Stimulated activated CD8-positive, alpha-beta memory T cell treated with anti-CD3 and anti-CD28 coated beads, Interleukin-2, amount 100 ng/mL, for 1 hour (primary cell): ENCODE data around the gene POT1.
"Not testable (repeated sequence)": the region's sequence is repeated elsewhere in the genome, so short reads cannot be mapped to it uniquely, and the experiment has no call there.

ENCODE experiments used
- DNase-seq, 2 donors: peaks; one replicate each; pipeline ENCODE4 v3.0.0-alpha.2; 2020; ENCODE audit warnings: low read depth in 2 of 2

POT1 gene, protein sequence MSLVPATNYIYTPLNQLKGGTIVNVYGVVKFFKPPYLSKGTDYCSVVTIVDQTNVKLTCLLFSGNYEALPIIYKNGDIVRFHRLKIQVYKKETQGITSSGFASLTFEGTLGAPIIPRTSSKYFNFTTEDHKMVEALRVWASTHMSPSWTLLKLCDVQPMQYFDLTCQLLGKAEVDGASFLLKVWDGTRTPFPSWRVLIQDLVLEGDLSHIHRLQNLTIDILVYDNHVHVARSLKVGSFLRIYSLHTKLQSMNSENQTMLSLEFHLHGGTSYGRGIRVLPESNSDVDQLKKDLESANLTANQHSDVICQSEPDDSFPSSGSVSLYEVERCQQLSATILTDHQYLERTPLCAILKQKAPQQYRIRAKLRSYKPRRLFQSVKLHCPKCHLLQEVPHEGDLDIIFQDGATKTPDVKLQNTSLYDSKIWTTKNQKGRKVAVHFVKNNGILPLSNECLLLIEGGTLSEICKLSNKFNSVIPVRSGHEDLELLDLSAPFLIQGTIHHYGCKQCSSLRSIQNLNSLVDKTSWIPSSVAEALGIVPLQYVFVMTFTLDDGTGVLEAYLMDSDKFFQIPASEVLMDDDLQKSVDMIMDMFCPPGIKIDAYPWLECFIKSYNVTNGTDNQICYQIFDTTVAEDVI

DNA sequence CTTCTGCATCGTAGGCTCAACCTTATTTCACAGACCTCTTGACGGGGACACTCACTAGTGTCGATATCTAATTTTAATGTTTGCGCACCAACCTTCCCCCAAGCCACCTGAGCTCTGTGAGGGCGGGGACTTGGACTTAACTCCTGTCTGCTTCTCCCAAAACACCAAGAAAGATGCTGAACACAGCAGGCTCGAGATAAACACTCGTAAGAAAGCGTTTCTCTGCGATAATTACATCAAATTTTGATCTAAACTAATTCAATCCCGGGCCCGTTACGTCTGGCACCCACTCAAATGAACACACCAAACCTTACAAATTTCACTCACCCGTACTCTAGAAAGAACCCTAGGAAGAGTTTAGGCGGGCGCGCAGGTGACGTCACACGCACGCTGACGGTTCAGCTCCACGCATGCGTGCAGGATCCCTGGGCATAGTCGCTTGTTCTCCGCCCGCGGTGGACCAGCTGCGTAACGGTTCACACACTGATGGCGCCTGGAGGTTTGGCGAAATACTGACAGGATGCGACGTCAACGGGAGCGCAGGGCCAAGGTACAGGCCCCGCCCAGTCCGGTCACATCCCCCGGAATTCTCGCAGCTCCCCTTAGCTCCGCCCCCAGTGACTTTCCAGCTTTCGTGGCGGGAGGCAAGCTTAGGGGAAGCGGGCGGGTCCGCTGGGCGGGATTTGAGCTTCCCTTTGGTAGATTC lies at the start of gene POT1:
TSS of gene POT1 (minus strand) at position 359 of the 706 bp plus-strand sequence. CDS start 32,652 bp downstream, outside the sequence.
- DNase-seq = peak; percentile 92 to 95

DNA sequence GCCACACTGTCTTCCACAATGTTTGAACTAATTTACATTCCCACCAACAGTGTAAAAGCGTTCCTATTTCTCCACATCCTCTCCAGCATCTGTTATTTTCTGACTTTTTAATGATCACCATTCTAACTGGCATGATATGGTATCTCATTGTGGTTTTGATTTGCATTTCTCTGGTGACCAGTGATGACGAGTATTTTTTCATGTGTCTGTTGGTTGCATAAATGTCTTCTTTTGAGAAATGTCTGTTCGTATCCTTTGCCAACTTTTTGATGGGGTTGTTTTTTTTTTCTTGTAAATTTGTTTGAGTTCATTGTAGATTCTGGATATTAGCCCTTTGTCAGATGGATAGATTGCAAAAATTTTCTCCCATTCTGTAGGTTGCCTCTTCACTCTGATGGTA lies 45.5 kb upstream of the POT1 start:
- not testable (repeated sequence) for DNase-seq

DNA sequence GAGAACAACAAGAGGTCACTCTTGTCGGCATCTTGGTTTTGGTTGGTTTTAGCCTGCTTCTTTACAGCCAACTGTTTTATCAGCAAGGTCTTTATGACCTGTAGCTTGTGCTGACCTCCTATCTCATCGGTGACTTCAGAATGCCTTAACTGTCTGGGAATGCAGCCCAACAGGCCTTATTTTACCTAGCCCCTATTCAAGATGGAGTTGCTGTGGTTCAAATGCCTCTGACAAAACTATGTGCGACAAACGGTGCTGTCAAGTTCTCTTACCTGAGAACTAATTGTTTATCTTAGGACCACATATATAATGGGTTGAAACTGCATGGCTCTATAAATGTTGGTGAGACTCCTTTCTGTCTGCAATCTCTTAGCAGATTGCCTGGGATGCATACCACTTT lies 35.9 kb upstream of the POT1 start:
- no peak for DNase-seq

DNA sequence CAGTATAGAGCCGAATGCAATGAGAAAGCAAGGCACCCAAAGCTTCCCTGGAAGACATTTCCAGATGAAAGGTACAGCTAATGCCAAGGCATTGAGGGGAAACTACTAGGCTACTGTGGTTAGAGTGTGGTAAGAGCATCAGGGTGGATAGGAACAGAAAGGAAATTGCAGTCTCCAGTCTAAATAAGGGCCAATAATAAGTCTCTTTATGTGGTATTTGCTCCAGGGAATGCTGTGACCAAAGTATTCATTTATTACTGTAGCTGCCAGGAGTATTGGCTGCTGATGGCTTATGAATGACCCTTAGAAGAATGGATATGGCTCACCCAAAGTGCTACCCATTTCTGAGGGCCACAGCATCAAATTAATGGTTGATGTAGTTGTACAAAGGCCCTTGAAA lies 30.1 kb upstream of the POT1 start:
- no peak for DNase-seq

DNA sequence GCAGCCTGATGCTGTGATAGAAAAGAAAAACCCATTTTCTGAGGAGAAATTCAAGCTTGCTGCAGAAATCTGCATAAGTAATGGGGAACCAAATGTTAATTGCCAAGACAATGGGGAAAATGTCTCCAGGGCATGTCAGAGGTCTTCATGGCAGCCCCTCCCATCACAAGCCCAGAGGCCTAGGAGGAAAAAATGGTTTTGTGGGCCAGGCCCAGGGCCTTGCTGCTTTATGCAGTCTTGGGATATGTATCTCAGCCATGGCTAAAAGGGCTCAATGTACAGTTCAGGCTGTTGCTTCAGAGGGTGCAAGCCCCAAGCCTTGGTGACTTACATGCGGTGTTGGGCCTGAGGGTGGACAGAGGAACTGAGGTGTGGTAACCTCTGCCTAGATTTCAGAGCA lies 28.3 kb upstream of the POT1 start:
- DNase-seq = not testable (repeated sequence)

DNA sequence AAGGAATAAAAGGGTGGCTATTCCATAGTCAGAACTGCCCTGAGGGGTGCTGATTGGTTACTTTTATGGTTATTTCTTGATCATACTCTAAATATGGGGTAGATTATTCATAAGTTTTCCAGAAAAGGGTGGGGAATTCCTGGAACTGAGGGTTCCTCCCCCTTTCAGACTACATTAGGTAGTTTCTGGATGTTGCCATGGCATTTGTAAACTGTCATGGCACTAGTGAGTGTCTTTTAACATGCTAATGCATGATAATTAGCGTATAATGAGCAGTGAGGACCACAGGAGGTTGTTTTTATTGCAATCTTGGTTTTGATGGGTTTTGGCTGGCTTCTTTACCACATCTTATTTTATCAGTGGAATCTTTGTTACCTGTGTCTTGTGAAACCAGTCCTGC lies 26.5 kb upstream of the POT1 start:
- DNase-seq = no peak

DNA sequence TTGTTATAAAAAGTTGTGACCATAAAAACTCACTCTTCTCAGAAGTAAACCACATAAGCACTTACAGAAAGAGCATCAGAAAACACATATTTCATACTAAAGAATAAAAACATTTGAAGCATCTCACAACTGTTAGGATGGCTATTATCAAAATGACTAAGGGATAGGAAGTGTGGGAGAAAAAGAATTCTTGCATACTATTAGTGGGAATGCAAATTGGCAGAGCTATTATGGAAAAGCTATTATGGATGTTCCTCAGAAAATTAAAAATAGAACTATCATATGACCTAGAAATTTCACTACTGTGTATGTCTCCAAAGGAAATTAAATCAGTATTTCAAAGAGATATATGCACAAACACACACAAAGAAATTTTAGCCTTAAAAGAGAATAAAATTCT lies 25.2 kb upstream of the POT1 start:
- DNase-seq = no peak

DNA sequence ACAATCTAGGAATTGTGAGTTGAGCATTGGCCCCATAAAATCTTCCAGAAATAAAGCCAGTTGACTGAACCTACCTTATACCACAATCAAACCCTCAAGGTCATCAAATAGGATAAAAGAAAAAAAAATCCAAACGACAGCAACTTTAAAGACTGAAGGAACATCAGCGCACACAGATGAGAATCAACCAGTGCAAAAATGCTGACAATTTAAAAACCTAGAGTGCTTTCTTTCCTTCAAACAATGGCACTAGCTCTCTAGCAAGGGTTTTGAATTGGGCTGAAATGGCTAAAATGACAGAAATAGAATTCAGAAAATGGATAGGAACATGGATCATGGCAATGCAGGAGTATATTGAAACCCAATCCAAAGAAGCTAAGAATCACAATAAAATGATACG lies 16.1 kb upstream of the POT1 start:
- DNase-seq = no peak

DNA sequence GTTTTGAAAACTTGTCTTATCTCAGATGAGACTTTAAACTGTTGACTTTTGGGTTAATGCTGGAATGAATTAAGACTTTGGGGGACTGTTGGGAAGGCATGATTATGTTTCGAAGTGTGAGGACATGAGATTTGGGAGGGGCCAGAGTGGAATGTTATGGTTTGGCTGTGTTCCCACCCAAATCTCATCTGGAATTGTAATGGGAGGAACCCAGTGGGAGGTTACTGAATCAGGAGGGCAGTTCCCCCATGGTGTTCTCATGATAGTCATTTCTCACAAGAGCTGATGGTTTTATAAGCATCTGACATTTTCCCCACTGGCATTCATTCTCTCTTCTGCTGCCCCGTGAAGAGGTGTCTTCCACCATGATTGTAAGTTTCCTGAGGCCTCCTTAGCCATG lies 13.8 kb upstream of the POT1 start:
- no peak for DNase-seq

DNA sequence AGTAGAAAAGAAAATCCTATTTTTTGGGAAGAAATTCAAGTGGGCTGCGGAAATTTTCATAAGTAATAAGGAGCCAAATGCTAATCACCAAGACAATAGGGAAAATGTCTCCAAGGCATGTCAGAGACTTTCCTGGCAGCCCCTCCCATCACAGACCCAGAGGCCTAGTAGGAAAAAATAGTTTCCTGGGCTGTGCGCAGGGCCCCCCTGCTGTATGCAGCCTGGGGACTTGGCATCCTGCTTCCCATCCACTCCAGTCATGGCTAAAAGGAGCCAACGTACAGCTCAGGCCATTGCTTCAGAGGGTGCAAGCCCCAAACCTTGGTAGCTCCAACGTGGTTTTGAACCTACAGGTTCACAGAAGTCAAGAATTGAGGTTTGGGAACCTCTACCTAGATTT lies 12.8 kb upstream of the POT1 start:
- DNase-seq = no peak

DNA sequence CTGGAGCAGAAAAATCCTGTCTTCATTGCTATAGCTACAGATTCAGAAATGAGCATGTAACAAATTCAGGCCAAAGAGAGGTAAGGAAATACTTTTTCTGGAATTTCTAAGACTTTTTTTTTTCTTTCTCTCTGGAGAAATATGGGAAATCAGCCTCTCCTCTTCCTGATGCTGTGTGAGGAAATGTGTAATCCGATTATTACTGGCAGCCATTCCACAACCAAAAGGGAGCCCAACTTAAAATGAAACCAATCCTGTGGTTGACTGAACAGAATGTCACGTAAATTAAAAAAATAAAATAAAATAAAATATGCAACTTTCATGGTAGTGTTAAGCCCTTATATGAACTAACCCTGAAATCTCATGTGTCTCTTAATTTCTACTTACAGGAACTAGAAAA lies 10.7 kb upstream of the POT1 start:
- no peak for DNase-seq

DNA sequence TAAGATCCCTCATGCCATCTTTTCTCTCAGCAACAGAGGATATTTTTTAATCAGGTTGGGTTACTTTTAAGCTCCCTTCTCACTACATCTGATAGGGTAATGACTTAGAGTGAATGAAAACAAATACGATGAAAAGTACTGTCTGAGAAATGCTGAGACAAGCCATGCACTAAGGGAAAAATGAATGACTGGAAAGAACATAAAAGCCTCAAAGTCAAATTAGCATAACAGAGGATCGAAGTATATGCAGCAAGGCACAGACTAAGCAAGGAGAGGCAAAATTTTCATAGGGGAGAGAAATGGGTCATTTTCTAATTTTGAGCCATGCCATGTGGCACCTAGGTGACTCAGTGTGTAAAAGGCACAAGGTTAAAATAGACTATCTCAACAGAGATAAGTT lies 8.5 kb upstream of the POT1 start:
- no peak for DNase-seq

DNA sequence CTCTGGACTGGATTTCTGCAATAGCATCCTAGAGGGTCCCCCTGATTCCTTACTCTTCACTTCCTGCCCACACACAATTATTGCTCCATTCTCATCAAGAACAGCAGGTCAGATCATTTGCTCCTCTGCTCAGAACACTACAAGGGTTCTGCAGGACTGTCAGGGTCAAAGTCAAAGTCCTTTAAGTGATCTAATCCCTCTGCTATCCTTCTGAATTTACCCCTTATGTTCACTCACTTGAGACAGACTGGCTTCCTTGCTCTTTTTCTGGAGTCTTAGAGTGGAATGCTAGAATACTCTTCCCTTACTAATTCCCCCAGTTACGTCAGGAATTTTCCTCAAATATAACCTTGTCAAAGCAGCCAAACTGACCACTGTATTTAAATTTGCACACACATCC lies 7.5 kb upstream of the POT1 start:
- DNase-seq = no peak

DNA sequence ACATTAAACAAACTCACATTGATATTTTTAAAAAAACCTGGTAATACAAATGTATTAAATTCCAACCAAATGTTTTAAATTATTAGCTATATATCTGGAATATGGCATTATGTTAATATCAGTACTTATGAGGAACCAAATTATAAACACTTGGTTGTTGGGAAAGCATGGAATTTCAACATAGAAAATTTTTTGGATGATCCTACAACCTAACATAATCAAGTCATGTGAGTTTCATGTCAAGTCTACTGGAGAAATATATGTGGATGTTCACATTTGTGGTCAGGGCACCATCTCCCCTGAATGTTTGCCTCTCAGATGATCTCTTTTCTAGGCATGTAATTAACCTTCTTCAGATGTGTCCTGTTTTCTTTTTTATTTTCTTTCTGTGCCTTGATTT lies 5.2 kb upstream of the POT1 start:
- no peak for DNase-seq

DNA sequence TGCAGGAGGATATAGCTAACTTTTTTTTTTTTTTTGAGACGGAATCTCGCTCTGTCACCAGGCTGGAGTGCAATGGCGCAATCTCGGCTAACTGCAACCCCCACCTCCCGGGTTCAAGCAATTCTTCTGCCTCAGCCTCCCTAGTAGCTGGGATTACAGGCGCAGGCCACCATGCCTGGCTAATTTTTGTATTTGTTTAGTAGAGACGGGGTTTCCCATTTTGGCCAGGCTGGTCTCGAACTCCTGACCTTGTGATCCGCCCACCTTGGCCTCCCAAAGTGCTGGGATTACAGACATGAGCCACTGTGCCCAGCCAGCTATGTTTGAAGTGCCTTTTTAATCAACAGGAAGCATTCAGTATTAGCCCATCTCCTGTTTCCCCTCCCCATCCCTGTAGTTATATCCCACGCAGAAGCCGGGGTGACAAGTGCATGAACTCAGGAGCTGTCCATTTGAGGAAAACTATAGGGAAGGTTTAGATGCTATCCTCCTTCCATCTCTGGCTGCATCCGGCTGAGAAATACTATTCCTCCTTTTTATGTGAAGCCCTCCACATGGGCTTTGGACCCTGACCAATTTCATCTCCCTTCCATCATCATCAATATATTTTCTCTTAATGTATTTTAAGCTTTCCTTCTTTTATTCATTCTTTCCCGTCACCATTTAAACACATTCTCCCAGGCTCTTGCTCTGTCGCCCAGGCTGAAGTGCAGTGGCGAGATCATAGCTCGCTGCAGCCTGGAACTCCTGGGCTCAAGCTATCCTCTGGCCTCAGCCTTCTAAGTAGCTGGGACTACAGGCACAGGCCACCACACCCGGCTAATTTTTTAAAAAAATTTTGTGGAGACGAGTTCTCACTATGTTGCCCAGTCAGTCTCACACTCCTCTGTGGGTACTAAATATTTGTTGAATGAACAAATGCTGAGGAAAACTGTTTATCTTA lies 1.3 kb upstream of the POT1 start:
- no peak for DNase-seq

DNA sequence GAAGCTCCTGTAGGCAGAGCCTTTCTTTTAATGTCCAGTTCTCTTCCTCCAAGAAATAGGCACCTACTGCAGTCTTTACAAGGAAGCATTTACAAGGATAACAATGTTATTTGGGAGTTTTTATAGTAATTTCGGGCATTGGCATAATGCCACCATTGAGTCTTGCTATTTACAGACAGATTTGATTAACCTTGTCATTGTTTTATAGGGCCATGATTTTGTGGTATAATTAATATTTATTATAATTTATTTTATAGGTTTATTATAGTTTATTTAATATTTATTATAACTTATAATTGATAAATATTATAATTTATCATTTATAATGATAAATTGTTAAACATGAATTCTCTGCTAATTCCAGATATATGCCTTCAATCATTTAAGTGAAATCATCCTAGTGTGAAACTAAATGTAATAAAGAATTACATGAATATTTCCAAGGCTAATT lies 573 bp upstream of the POT1 start:
- DNase-seq = no peak

DNA sequence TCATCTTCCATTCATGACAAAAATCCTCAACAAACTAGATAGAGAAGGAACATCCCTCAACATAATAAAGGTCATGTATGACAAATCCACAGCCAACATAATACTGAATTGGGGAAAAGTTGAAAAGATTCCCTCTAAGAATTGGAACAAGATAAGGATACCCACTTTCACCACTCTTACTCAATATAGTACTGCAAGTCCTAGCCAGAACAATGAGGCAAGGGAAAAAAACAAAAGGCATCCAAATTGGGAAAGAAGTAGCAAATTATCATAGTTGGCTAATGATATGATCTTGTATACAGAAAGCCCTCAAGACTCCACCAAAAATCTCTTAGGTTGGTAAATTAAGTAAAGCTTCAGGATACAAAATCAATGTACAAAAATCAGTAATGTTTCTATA lies 4.7 kb downstream of the POT1 start:
- no peak for DNase-seq

DNA sequence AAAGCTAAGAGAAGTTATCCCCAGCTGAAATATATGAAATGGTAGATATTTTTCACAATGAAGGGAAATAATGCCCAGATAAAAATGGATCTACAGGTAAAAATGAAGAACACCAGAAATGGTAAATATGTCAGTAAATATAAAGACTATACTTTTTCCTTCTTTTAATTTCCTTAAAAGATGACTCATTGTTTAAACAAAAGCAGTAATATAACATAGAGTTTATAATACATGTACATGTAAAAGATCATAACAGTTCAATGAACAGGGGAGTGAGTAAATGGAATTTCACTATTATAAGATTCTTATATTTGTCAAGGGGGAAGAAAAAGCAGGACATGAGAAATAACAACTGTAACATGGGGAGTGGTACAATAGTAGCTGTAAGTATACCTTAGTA lies 7.4 kb downstream of the POT1 start:
- DNase-seq = no peak

DNA sequence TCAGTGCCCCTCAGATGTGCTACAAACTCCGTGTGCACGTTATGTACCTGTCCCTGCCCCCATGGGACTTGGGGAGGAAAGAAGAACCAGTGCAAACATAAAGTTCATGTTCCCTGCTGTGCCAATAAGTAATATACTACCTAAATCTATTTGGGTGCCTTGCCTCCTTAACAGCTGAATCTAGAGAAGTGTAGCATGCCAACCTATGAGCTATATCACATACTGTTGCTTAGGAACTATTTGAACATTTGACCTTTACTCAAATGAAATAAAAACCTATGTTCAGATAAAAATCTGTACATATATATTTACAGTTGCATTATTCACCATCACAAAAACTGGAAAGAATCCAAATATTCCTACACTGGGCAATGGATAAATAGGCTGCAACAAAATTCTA lies 9.8 kb downstream of the POT1 start:
- DNase-seq = no peak

DNA sequence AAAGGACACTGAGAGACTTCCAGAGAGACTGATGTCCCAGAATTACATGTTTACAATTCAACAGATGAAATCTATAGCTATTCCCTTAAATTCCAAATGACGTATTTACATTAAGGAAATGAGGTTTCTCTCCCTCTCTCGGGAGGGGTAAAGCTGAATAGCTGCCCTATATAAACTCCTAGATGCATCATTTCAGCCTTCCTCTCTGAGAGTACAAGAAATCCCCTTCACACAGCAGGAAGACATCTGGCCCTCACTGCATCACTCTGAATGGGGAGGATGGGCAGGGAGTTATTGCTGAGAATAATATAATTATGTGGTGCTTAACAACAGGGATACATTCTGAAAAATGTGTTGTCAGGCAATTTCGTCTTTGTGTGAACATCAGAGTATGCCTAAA lies 11.0 kb downstream of the POT1 start:
- DNase-seq = no peak

DNA sequence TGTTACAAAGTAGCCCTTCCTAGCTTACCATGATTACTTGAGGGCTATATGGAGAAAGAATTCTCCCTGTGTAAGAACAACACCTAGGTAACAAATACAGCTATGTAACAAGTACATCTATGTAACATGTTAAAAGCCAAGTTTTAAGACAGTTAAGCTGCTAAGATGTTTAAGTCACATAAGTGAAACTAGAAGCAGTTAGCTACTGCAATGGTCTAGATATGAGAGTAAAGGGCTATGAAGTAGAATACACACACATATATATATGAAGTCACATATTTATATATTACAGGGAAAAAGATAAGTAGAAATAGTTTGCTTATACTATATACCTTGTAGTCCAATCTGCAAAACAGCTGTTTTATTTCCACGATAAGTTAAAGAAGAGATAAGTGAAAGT lies 14.4 kb downstream of the POT1 start:
- no peak for DNase-seq

DNA sequence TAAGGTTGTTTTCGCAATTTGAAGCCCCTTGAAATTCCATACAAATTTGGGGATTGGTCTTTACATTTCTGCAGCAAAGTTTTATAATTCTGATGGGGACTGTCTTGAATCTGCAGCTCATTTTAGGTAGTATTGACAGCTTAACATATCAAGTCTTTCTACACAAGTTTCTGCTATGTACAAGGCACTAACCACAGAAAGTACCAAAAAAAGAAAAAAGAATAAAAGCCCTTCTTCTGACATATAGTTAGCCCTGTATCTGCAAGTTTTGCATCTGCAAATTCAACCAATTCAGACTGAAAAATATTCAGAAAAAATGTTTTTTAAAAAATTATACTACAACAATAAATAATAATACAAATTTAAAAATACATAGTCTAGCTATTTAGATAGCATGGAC lies 15.3 kb downstream of the POT1 start:
- no peak for DNase-seq
